Esophagus muscularis mucosa (tissue), 4 donors: ENCODE results near the gene RNF8. TPM values are rescaled to one million over a fixed set of nuclear protein-coding genes. Genes with fewer than 3 reads are reported as not detected.

Experiments
- DNase-seq: peaks from one replicate; pipeline ENCODE4 v3.0.0-alpha.2; 2017; ENCODE audit errors: extremely low spot score
- H3K27ac ChIP-seq, 4 donors: fragments of 200-600 bp; sonication (generic); replicated peaks in 1 of 4; 1 replicate in 3 of 4; 2 replicates in 1 of 4; pipeline ENCODE4 v1.5.1; 2016 to 2019; ENCODE audit warnings: mild to moderate bottlenecking in 1 of 4
- H3K27me3 ChIP-seq, 4 donors: fragments of 200-600 bp; sonication (generic); one replicate each; pipeline versions ENCODE4 v1.5.1 to v1.6.0; 2016 to 2019
- H3K36me3 ChIP-seq, 4 donors: fragments of 200-600 bp; sonication (generic); one replicate each; pipeline ENCODE4 v1.5.1; 2016 to 2019
- H3K4me1 ChIP-seq, 4 donors: fragments of 200-600 bp; sonication (generic); one replicate each; pipeline ENCODE4 v1.5.1; 2016 to 2019
- H3K4me3 ChIP-seq, 4 donors: fragments of 200-600 bp; sonication (generic); 1 replicate in 2 of 4; 2 replicates in 2 of 4; pipeline ENCODE4 v1.5.1; 2016 to 2019; ENCODE audit warnings: mild to moderate bottlenecking in 4 of 4, moderate library complexity in 1 of 4
- H3K9me3 ChIP-seq, 4 donors: fragments of 200-600 bp; sonication (generic); 1 replicate in 3 of 4; 2 replicates in 1 of 4; pipeline ENCODE4 v1.5.1; 2016 to 2019
- EP300 ChIP-seq: sonication (generic); formaldehyde crosslinking; IDR thresholded peaks from one replicate; pipeline ENCODE4 v1.6.1; 2017; ENCODE audit warnings: antibody characterized with exemption
- POLR2A ChIP-seq: fragments of 450-650 bp; IDR thresholded peaks from one replicate; pipeline ENCODE4 v1.6.1; 2017; ENCODE audit warnings: antibody characterized with exemption, moderate library complexity, mild to moderate bottlenecking, low read depth
- POLR2AphosphoS5 ChIP-seq, 2 donors: sonication (generic); formaldehyde crosslinking; IDR thresholded peaks; one replicate each; pipeline ENCODE4 v1.6.1; 2017; ENCODE audit warnings: antibody characterized with exemption in 2 of 2
- WGBS: methylation state at CpG from one replicate; pipeline ENCODE4 v1.1.5; 2018; 5-methylcytosine and 5-hydroxymethylcytosine counted together
- intact Hi-C: fragments of 100-400 bp; cut with DNase I; formaldehyde crosslinking; loops from one replicate; pipeline ENCODE4 v1.15.1; 2023
- total RNA-seq, 4 donors: library from RNA; depleted of rRNA; stranded (reverse); fragments of >200 nt; gene quantifications; one replicate each; pipeline versions ENCODE4 v1.1.0 to v1.2.1, GENCODE V29; 2016
- TF ChIP-seq, protein P1 (sequence below), 3 experiments: fragments of 200-600 bp in 2 of 3; fragments of 450-650 bp in 1 of 3; sonication (generic) in 2 of 3; IDR thresholded peaks; one replicate each; pipeline ENCODE4 v1.5.1; 2017 to 2019; ENCODE audit warnings: antibody characterized with exemption in 3 of 3, mild to moderate bottlenecking in 2 of 3, moderate library complexity in 1 of 3

Gene RNF8
- total RNA-seq, 4 donors from 2014 or later: 14.7 to 19.9 (median 18.3) TPM

DNA sequence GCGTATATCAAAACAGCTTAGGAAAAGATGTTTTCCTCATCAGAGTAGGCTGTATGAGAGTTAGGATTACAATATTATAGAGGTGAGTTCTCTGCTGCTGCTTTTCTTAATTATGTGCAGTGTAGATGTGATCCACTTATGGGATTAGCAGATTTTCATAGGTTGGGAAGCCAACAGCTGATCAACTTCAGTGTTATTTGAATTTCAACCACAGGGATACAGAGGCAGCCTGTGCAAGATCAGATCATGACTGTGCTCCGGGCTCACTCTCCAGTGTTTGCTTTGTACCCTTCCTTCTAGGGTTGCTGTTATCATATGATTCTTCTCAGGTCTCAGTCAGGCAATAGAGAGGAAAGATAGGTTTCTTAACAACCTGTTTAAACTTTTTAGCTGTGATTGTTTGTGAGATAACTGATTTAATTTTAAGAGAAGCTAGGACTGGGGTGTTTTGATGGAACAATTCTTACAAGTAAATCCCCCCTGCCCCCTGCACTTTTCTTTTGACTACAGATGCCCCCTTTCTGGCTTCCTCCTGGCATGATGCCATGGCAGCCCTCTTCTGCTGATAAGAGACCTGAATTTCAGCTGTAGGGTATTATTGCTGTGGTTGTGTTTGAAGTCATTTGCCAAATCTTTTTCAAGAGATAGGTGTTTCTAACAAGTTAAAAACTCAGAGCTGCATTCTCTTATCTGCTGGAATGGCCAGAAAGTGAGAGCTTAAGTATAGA is 8.5 kb downstream of the RNF8 start:
- TF ChIP-seq POLR2A (no peak), POLR2AphosphoS5 (IDR thresholded peaks at IDR 0.05) (no peak), EP300 (no peak)
- TF ChIP-seq, protein P1, sequence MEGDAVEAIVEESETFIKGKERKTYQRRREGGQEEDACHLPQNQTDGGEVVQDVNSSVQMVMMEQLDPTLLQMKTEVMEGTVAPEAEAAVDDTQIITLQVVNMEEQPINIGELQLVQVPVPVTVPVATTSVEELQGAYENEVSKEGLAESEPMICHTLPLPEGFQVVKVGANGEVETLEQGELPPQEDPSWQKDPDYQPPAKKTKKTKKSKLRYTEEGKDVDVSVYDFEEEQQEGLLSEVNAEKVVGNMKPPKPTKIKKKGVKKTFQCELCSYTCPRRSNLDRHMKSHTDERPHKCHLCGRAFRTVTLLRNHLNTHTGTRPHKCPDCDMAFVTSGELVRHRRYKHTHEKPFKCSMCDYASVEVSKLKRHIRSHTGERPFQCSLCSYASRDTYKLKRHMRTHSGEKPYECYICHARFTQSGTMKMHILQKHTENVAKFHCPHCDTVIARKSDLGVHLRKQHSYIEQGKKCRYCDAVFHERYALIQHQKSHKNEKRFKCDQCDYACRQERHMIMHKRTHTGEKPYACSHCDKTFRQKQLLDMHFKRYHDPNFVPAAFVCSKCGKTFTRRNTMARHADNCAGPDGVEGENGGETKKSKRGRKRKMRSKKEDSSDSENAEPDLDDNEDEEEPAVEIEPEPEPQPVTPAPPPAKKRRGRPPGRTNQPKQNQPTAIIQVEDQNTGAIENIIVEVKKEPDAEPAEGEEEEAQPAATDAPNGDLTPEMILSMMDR (IDR thresholded peaks at IDR 0.05): no peak
- intact Hi-C loops: no loop called here

DNA sequence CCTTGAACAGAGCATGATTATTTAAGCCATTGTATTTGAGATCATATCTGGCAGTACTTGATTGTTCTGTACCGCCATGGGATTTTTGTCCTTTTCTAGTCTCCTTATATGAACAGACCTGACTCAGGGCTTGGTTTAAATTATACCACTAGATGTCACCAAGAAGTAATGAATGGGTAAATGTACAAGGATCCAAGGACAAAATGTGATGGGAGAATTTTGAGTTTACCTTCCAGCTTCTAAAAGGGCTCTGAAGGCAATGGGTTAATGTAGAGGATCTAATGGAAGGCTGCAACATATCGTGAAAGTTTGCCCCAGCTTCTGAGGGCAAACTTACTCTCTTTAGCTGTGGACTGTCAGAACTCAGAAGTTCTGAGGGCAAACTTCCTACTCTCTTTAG is 12.0 kb downstream of the RNF8 start:
- H3K4me3 ChIP-seq: no peak overlapping the region
- peak overlapping the region in 1 of 4 donors; percentile 41 for H3K27ac ChIP-seq
- DNase-seq: no peak
- H3K4me1 ChIP-seq: peaks cover 5 to 21% (median 15%) of the 10 kb centered on the region in 4 donors
- H3K27me3 ChIP-seq: no peaks in the 10 kb centered on the region
- H3K9me3 ChIP-seq: no peaks in the 10 kb centered on the region
- peaks cover 2 to 50% (median 44%) of the 10 kb centered on the region in 4 donors for H3K36me3 ChIP-seq
- intact Hi-C loops: no loop called here
- WGBS: 39% methylated on average over 2 of the region's 2 CpGs
- TF ChIP-seq POLR2A (no peak), EP300 (no peak), POLR2AphosphoS5 (IDR thresholded peaks at IDR 0.05) (no peak)
- TF ChIP-seq, protein P1 (IDR thresholded peaks at IDR 0.05): peak in 1 of 3 experiments; percentile 29

More for the DNA sequence above, 8.5 kb downstream of the RNF8 start:
- no peaks in the 10 kb centered on the region for H3K9me3 ChIP-seq
- peaks cover 0 to 19% (median 10%) of the 10 kb centered on the region in 4 donors for H3K4me1 ChIP-seq
- H3K36me3 ChIP-seq: peaks cover 4 to 31% (median 28%) of the 10 kb centered on the region in 4 donors
- no peak overlapping the region for H3K27ac ChIP-seq
- no peak overlapping the region for H3K4me3 ChIP-seq
- no peaks in the 10 kb centered on the region for H3K27me3 ChIP-seq
- DNase-seq: no peak
- WGBS: 89% methylated on average over 2 of the region's 2 CpGs

DNA sequence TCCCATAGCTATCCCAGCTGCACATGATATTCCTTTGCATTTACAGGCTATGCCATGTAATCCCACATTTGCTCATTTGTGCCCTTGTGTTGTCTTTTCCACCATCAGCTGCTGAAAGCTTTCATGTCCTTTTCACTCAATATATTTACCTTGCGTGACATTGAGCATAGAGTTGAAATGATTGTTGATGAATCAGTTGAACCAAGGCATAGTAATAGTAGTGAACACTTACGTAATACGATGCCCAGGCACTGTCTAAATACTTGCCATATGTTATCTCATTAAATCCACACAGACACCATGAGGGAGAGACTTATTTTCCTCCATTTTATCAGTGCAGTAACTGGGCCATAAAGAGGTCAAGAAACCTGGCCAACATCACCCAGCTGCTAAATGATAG is 13.1 kb downstream of the RNF8 start:
- H3K4me1 ChIP-seq: peaks cover 5 to 25% (median 15%) of the 10 kb centered on the region in 4 donors
- H3K27me3 ChIP-seq: no peaks in the 10 kb centered on the region
- no peak overlapping the region for H3K4me3 ChIP-seq
- peaks cover 0 to 50% (median 43%) of the 10 kb centered on the region in 4 donors for H3K36me3 ChIP-seq
- H3K27ac ChIP-seq: no peak overlapping the region
- no peak for DNase-seq
- H3K9me3 ChIP-seq: no peaks in the 10 kb centered on the region
- TF ChIP-seq, protein P1 (IDR thresholded peaks at IDR 0.05): no peak
- TF ChIP-seq POLR2A (no peak), EP300 (no peak), POLR2AphosphoS5 (IDR thresholded peaks at IDR 0.05) (no peak)
- 92% methylated on average over 3 of the region's 3 CpGs for WGBS
- intact Hi-C loops: no loop called here

DNA sequence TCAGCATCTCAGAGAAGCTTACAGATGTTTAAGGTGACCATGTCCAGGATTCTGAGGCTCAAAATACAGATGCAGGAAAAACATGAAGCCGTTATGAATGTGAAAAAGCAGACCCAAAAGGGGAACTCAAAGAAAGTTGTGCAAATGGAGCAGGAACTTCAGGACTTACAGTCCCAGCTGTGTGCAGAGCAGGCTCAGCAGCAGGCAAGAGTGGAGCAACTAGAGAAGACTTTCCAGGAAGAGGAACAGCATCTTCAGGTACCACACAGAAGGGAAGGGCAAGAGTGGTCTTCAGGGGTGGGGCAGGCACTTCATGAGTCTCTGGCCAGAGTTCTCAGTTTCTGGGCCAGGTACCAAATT is 15.2 kb downstream of the RNF8 start:
- Histone ChIP-seq H3K4me3 (no peak overlapping the region), H3K27ac (no peak overlapping the region), H3K4me1 (peaks cover 5 to 25% (median 15%) of the 10 kb centered on the region in 4 donors), H3K36me3 (peaks cover 0 to 47% (median 38%) of the 10 kb centered on the region in 4 donors), H3K27me3 (no peaks in the 10 kb centered on the region), H3K9me3 (no peaks in the 10 kb centered on the region)
- 93% methylated on average over 1 of the region's 1 CpG for WGBS
- TF ChIP-seq POLR2AphosphoS5 (IDR thresholded peaks at IDR 0.05) (no peak), POLR2A (no peak), EP300 (no peak)
- TF ChIP-seq, protein P1 (IDR thresholded peaks at IDR 0.05): no peak
- no peak for DNase-seq
- intact Hi-C loops: no loop called here
